K562 (cell line): ENCODE data around the gene COQ3. TPM values are rescaled to one million over a fixed set of nuclear protein-coding genes. Genes with fewer than 3 reads are reported as not detected.

Experiments
- DDX20 ChIP-seq: fragments of 450-650 bp; IDR thresholded peaks from 2 replicates; pipeline ENCODE4 v1.6.1; 2016; ENCODE audit warnings: missing genetic modification characterization, low read depth, mild to moderate bottlenecking, missing compliant biosample characterization, moderate library complexity
- MTA1 ChIP-seq: fragments of 450-650 bp; IDR thresholded peaks from 2 replicates; pipeline ENCODE4 v1.6.1; 2017; ENCODE audit warnings: borderline replicate concordance
- PRDM10 ChIP-seq: fragments of 450-650 bp; IDR thresholded peaks from 2 replicates; pipeline ENCODE4 v1.6.1; 2018; ENCODE audit not compliant: partially characterized antibody
- RBBP5 ChIP-seq: fragments of 200-600 bp; sonication (generic); IDR thresholded peaks from 2 replicates; pipeline ENCODE4 v1.6.1; 2012; ENCODE audit warnings: borderline replicate concordance, mild to moderate bottlenecking, low read length, control low read depth, inconsistent platforms; ENCODE audit not compliant: insufficient read depth, poor library complexity, severe bottlenecking
- RBM39 ChIP-seq: fragments of 200-400 bp; formaldehyde crosslinking; optimal IDR thresholded peaks from 2 replicates; pipeline ENCODE3; 2018; ENCODE audit warnings: low read depth, low read length
- THRB ChIP-seq: fragments of 450-650 bp; formaldehyde crosslinking; conservative IDR thresholded peaks from 2 replicates; pipeline ENCODE4 v1.4.0; 2022; ENCODE audit warnings: mild to moderate bottlenecking, missing genetic modification characterization
- XRCC3 ChIP-seq: fragments of 450-650 bp; IDR thresholded peaks from 2 replicates; pipeline ENCODE4 v1.6.1; 2017; ENCODE audit warnings: mild to moderate bottlenecking, moderate library complexity
- ZNF133 ChIP-seq: fragments of 250-450 bp; sonication (Bioruptor Pico); IDR thresholded peaks from 2 replicates; pipeline ENCODE4 v1.4.0; 2020; ENCODE audit warnings: mild to moderate bottlenecking
- ZNF212 ChIP-seq: fragments of 450-650 bp; formaldehyde crosslinking; IDR thresholded peaks from 2 replicates; pipeline ENCODE4 v1.4.0; 2020; ENCODE audit warnings: mild to moderate bottlenecking
- ZNF318 ChIP-seq, 2 experiments: fragments of 450-650 bp; IDR thresholded peaks; 2 replicates each; pipeline ENCODE4 v1.6.1; 2016; ENCODE audit warnings: mild to moderate bottlenecking in 2 of 2, borderline replicate concordance in 1 of 2, low read depth in 1 of 2, moderate library complexity in 1 of 2
- ZNF561 ChIP-seq: fragments of 450-650 bp; formaldehyde crosslinking; conservative IDR thresholded peaks from 2 replicates; pipeline ENCODE4 v1.4.0; 2020; ENCODE audit warnings: mild to moderate bottlenecking, moderate library complexity
- ZNF79 ChIP-seq: fragments of 250-450 bp; sonication (Bioruptor Pico); IDR thresholded peaks from 2 replicates; pipeline ENCODE4 v1.4.0; 2020; ENCODE audit warnings: low read depth, mild to moderate bottlenecking, moderate library complexity
- polyA plus RNA-seq, 8 experiments: library from polyadenylated mRNA; depleted of rRNA in 4 of 8; stranded (reverse) in 5 of 8; unstranded in 3 of 8; fragments of >200 nt; fragmentation: Nextera tagmentation in 2 of 8; fragmentation: Illumina TruSeq in 1 of 8; extraction: Ambion mirVana in 2 of 8; extraction: Trizol in 1 of 8; gene quantifications; 2 replicates each; pipeline versions ENCODE4 v1.2.1 to v1.2.3, GENCODE V29; 2011 to 2014; ENCODE audit warnings: inconsistent platforms in 1 of 8, missing spikeins in 1 of 8
- total RNA-seq, 7 experiments: library from RNA; depleted of rRNA in 6 of 7; stranded (reverse); fragments of >200 nt in 6 of 7; fragmentation: Illumina TruSeq in 2 of 7; extraction: Trizol in 2 of 7; gene quantifications; 2 replicates each; pipeline versions ENCODE4 v1.2.1 to v1.2.3, GENCODE V29; 2011 to 2021; ENCODE audit warnings: low replicate concordance in 1 of 7

The COQ3 gene
- total and polyA plus RNA-seq, 9 of the 15 experiments (the other 6 are each of a cell fraction or from before 2014, with no cell fraction given) = 16.9 to 137 (median 33.9) TPM

GRCh38 chr6:99425647-99426450 is 31.9 kb upstream of the COQ3 start (continued):
- TF ChIP-seq PRDM10 (peak; percentile 85), MTA1 (peak; percentile 47; the same call in 1 of the 2 replicates), RBBP5 (no peak), DDX20 (tag) (no peak), THRB (no peak), ZNF212 (CRISPR knock-in tag) (no peak), ZNF318 (IDR thresholded peaks at IDR 0.05; ENCODE audit: borderline replicate concordance in 1 of 2, low read depth in 1 of 2) (no peak), RBM39 (no peak), ZNF133 (CRISPR knock-in tag) (no peak), ZNF561 (no peak), ZNF79 (CRISPR knock-in tag) (no peak), XRCC3 (no peak)
